Endothelial cell of umbilical vein (primary cell): Measurements from ENCODE around the gene DVL3. TPM values are rescaled to one million over a fixed set of nuclear protein-coding genes. Genes with fewer than 3 reads are reported as not detected.

Experiments used
- BruUV-seq: library from RNA; stranded (reverse); fragments of 400-500 nt; replicated peaks from 2 replicates; lab custom pipeline; 2021; lab: Mats Ljungman, UMichigan
- CTCF ChIA-PET: fragments of 300-600, 350-600 bp; sonication (Branson Sonifier 250); formaldehyde crosslinking; loops from one replicate; lab custom pipeline; 2021; ENCODE audit warnings: antibody characterized with exemption, inconsistent platforms; lab: Charles Lee
- POLR2A ChIA-PET: fragments of 300-600, 350-600 bp; sonication (Branson Sonifier 250); formaldehyde crosslinking; loops from one replicate; lab custom pipeline; 2021; ENCODE audit warnings: antibody characterized with exemption, inconsistent platforms; lab: Charles Lee
- DNase-seq: peaks from one replicate; pipeline ENCODE4 v3.0.0-alpha.2; 2011; ENCODE audit warnings: low read depth, low spot score
- FAIRE-seq: peaks from 2 replicates; lab custom pipeline; 2011; peaks lifted over from hg19 to GRCh38; lab: Jason Lieb, UNC
- H2AFZ ChIP-seq: 2 replicates; pipeline ENCODE4 v1.6.0; 2012; ENCODE audit warnings: low read depth, low read length, control low read depth, inconsistent platforms
- H3K27ac ChIP-seq: 2 replicates; pipeline ENCODE4 v1.5.1; 2011; ENCODE audit warnings: low read depth, mild to moderate bottlenecking, control low read depth, low read length, moderate library complexity; ENCODE audit not compliant: insufficient read depth
- H3K27me3 ChIP-seq, 2 experiments: 2 replicates each; pipeline versions ENCODE4 v1.6.0 to v1.6.1; 2011; ENCODE audit warnings: low read length in 2 of 2, mixed read lengths in 1 of 2; ENCODE audit not compliant: control insufficient read depth in 2 of 2, insufficient read depth in 2 of 2
- H3K36me3 ChIP-seq, 2 experiments: 2 replicates in 1 of 2; 3 replicates in 1 of 2; pipeline ENCODE4 v1.5.1; 2011; ENCODE audit warnings: low read length in 2 of 2, mild to moderate bottlenecking in 1 of 2, moderate library complexity in 1 of 2; ENCODE audit not compliant: control insufficient read depth in 2 of 2, insufficient read depth in 2 of 2; ENCODE audit errors: extremely low read depth in 1 of 2
- H3K4me1 ChIP-seq: 3 replicates; pipeline ENCODE4 v1.5.1; 2011; ENCODE audit warnings: mild to moderate bottlenecking, low read length; ENCODE audit not compliant: control insufficient read depth, insufficient read depth; ENCODE audit errors: extremely low read depth
- H3K4me2 ChIP-seq: 2 replicates; pipeline ENCODE4 v1.6.1; 2011; ENCODE audit warnings: low read length, control low read depth, mixed read lengths; ENCODE audit not compliant: insufficient read depth
- H3K4me3 ChIP-seq, 3 experiments: fragments of 200-600 bp in 1 of 3; sonication (generic), shearing (Covaris generic) in 1 of 3; replicated peaks in 1 of 3; 2 replicates each; pipeline ENCODE4 v1.5.1; 2011 to 2016; ENCODE audit warnings: control low read depth in 3 of 3, low read length in 3 of 3, mild to moderate bottlenecking in 2 of 3, inconsistent platforms in 1 of 3, low read depth in 1 of 3, moderate library complexity in 1 of 3; ENCODE audit not compliant: insufficient read depth in 1 of 3
- H3K79me2 ChIP-seq: 2 replicates; pipeline ENCODE4 v1.6.0; 2012; ENCODE audit warnings: low read length, inconsistent platforms; ENCODE audit not compliant: control insufficient read depth, insufficient read depth
- H3K9ac ChIP-seq: replicated peaks from 2 replicates; pipeline ENCODE3; 2011; ENCODE audit warnings: low read length, control low read depth; ENCODE audit not compliant: insufficient read depth; ENCODE audit errors: extremely low read depth
- H3K9me1 ChIP-seq: replicated peaks from 3 replicates; pipeline ENCODE4 v1.6.0; 2011; ENCODE audit warnings: mild to moderate bottlenecking, low read length; ENCODE audit not compliant: control insufficient read depth, insufficient read depth; ENCODE audit errors: extremely low read depth
- H3K9me3 ChIP-seq: replicated peaks from 2 replicates; pipeline ENCODE4 v1.5.1; 2012; ENCODE audit warnings: low read length, inconsistent platforms; ENCODE audit not compliant: control insufficient read depth, insufficient read depth
- H4K20me1 ChIP-seq: replicated peaks from 2 replicates; pipeline ENCODE3; 2011; ENCODE audit warnings: mild to moderate bottlenecking, low read length; ENCODE audit not compliant: control insufficient read depth, insufficient read depth; ENCODE audit errors: extremely low read depth
- EZH2 ChIP-seq: IDR thresholded peaks from 2 replicates; pipeline ENCODE4 v1.6.1; 2012; ENCODE audit warnings: borderline replicate concordance, low read depth, mild to moderate bottlenecking, moderate library complexity, low read length, inconsistent platforms; ENCODE audit not compliant: severe bottlenecking
- GATA2 ChIP-seq: IDR thresholded peaks from 2 replicates; pipeline ENCODE4 v1.7.0; 2011; ENCODE audit warnings: low read depth, mild to moderate bottlenecking, moderate library complexity, mixed read lengths, low read length; ENCODE audit not compliant: insufficient read length, insufficient read depth
- JUN ChIP-seq: IDR thresholded peaks from 2 replicates; pipeline ENCODE4 v1.6.1; 2011; ENCODE audit warnings: borderline replicate concordance, low read depth; ENCODE audit not compliant: insufficient read length, insufficient read depth
- MYC ChIP-seq: IDR thresholded peaks from one replicate; pipeline ENCODE4 v1.6.1; 2011; ENCODE audit warnings: mild to moderate bottlenecking, low read depth, low read length
- POLR2A ChIP-seq: IDR thresholded peaks from 2 replicates; pipeline ENCODE4 v1.6.1; 2012; ENCODE audit warnings: low read depth, mild to moderate bottlenecking, control low read depth, low read length
- dilution Hi-C: fragments of 300-500 bp; cut with MboI; formaldehyde crosslinking; loops from one replicate; pipeline ENCODE4 v1.15.0; 2019; ENCODE audit warnings: low sequenced_read_pairs; ENCODE audit not compliant: extremely low pct_ligation_motif_present
- intact Hi-C: fragments of 100-400 bp; cut with micrococcal nuclease; formaldehyde crosslinking; loops from one replicate; pipeline ENCODE4 v1.10.0; 2022
- polyA plus RNA-seq, 4 experiments: library from polyadenylated mRNA; depleted of rRNA in 3 of 4; stranded (reverse) in 3 of 4; unstranded in 1 of 4; fragments of >200 nt; gene quantifications; 2 replicates each; pipeline versions ENCODE4 v1.2.1 to v1.2.3, GENCODE V29; 2011 to 2012; ENCODE audit warnings: missing spikeins in 1 of 4
- total RNA-seq: library from RNA; stranded (reverse); gene quantifications from 2 replicates; pipeline ENCODE4 v1.2.3, GENCODE V29; 2021
- TF ChIP-seq, protein P1 (sequence below), 2 donors: IDR thresholded peaks; 1 replicate in 1 of 2; 2 replicates in 1 of 2; pipeline ENCODE4 v1.5.1; 2011; ENCODE audit warnings: low read length in 2 of 2, mild to moderate bottlenecking in 2 of 2, moderate library complexity in 2 of 2, control low read depth in 1 of 2, inconsistent platforms in 1 of 2, low read depth in 1 of 2; ENCODE audit not compliant: insufficient read depth in 1 of 2; ENCODE audit errors: extremely low read depth in 1 of 2

Gene DVL3
- total and polyA plus RNA-seq, 2 donors (not counting 3 experiments of a cell fraction or from before 2014, with no cell fraction given), result 43.8 to 59.0 TPM

DNA sequence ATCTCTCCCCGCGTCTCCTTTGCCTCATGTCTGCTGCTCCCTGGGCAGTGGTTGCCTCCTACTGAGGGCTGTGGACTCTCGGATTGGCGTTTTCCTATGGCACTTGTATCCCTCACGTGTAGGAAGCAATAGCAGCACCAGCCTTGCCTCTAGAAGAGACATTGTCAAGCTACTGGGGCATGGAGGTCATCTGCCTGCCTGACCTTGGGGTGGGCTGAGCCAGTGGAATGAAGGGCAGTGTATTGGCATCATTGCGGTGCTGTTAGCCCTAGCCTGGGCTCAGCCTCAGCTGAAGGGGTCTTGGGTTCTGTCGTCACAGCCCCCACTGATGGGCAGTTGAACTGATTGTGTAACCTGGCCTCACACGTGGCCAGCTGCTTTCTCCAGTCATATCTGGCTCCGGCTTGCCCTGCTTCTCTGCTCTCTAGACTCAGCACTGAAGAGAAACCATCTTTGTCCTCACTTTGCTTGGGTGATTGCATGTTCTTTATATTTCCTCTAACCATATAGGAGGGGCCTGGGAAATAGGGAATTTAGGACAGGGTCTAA lies 38.9 kb downstream of the DVL3 start:
- POLR2A ChIA-PET, result no interaction called here
- FAIRE-seq, result no peak

More for the DNA sequence above, 38.9 kb downstream of the DVL3 start:
- no peak overlapping the region for H2AFZ ChIP-seq
- TF ChIP-seq, protein P1, sequence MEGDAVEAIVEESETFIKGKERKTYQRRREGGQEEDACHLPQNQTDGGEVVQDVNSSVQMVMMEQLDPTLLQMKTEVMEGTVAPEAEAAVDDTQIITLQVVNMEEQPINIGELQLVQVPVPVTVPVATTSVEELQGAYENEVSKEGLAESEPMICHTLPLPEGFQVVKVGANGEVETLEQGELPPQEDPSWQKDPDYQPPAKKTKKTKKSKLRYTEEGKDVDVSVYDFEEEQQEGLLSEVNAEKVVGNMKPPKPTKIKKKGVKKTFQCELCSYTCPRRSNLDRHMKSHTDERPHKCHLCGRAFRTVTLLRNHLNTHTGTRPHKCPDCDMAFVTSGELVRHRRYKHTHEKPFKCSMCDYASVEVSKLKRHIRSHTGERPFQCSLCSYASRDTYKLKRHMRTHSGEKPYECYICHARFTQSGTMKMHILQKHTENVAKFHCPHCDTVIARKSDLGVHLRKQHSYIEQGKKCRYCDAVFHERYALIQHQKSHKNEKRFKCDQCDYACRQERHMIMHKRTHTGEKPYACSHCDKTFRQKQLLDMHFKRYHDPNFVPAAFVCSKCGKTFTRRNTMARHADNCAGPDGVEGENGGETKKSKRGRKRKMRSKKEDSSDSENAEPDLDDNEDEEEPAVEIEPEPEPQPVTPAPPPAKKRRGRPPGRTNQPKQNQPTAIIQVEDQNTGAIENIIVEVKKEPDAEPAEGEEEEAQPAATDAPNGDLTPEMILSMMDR (IDR thresholded peaks at IDR 0.05; ENCODE audit: extremely low read depth in 1 of 2, insufficient read depth in 1 of 2, low read depth in 1 of 2, low read length in 2 of 2), result no peak
- TF ChIP-seq MYC, result no peak
- TF ChIP-seq EZH2, result no peak
- no peak for TF ChIP-seq JUN
- TF ChIP-seq GATA2, result no peak
- no peak for TF ChIP-seq POLR2A
- H3K36me3 ChIP-seq, result peaks cover 8 to 34% of the 10 kb centered on the region in 2 experiments
- intact Hi-C loops (no loop called here), dilution Hi-C loops (no loop called here)
- H3K9ac ChIP-seq, result no peak overlapping the region
- BruUV-seq, result no TSS peak
- no peaks in the 10 kb centered on the region for H3K79me2 ChIP-seq
- H3K4me2 ChIP-seq, result no peak overlapping the region
- CTCF ChIA-PET, result interaction anchor here (4.4 kb wide), 1 partner anchor 33 kb away, joined by 19 read pairs; no protein-coding TSS in a partner anchor
- no peak for DNase-seq
- no peak overlapping the region for H3K4me3 ChIP-seq
- no peaks in the 10 kb centered on the region for H3K9me3 ChIP-seq
- no peaks in the 10 kb centered on the region for H3K4me1 ChIP-seq
- H3K27ac ChIP-seq, result no peak overlapping the region
- no peaks in the 10 kb centered on the region for H3K27me3 ChIP-seq
- H4K20me1 ChIP-seq, result no peaks in the 10 kb centered on the region
- no peaks in the 10 kb centered on the region for H3K9me1 ChIP-seq
